OCI-LY1 (cell line): ENCODE results near the gene OR8B8.

Experiments used
- EZH2 ChIP-seq: fragments of 200-600 bp; sonication (generic), shearing (Covaris generic); IDR thresholded peaks from 2 replicates; pipeline ENCODE4 v1.8.0; 2017; ENCODE audit warnings: borderline replicate concordance, mixed run types, mild to moderate bottlenecking, antibody characterized with exemption, low read length, moderate library complexity, mixed read lengths
- TF ChIP-seq, protein P1 (sequence below): fragments of 200-600 bp; sonication (generic), shearing (Covaris generic); IDR thresholded peaks from 2 replicates; pipeline ENCODE4 v1.5.1; 2017; ENCODE audit warnings: mild to moderate bottlenecking, antibody characterized with exemption, low read length, moderate library complexity, mixed read lengths

DNA sequence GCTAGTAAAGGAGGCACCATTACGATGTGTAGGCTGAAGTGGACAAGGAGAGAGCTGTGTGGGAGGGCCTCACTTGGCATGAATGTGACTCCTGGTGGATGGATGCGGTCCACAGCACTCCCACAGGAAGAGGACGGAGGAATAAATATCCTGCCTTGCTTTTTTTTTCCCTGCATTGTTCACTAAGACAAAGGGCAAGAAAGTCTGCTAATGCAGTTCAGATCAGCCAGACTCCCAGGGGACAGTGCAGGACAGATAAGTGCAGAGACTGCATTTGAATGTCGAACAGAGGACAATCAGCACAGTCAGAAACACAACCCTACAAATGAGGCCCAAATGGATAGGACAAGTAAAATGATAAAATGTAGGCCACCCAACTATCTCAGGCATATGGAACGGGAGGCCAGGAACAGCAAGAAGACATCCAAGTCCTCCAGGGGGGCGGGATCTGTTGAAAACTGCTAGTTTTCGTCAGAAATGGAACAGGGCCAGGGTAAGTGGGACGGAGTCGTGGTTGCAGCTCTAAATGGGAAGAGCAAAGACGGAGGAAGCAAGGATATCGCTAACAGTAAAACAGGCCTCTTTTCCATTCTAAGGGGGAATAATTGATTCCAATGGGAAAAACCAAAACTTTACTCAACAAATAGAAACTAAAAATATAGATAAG lies 25.2 kb upstream of the OR8B8 start:
- TF ChIP-seq EZH2, result no peak
- TF ChIP-seq, protein P1, sequence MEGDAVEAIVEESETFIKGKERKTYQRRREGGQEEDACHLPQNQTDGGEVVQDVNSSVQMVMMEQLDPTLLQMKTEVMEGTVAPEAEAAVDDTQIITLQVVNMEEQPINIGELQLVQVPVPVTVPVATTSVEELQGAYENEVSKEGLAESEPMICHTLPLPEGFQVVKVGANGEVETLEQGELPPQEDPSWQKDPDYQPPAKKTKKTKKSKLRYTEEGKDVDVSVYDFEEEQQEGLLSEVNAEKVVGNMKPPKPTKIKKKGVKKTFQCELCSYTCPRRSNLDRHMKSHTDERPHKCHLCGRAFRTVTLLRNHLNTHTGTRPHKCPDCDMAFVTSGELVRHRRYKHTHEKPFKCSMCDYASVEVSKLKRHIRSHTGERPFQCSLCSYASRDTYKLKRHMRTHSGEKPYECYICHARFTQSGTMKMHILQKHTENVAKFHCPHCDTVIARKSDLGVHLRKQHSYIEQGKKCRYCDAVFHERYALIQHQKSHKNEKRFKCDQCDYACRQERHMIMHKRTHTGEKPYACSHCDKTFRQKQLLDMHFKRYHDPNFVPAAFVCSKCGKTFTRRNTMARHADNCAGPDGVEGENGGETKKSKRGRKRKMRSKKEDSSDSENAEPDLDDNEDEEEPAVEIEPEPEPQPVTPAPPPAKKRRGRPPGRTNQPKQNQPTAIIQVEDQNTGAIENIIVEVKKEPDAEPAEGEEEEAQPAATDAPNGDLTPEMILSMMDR, result no peak
